A673 (cell line): Measurements from ENCODE around the gene CDA. TPM values are rescaled to one million over a fixed set of nuclear protein-coding genes. Genes with fewer than 3 reads are reported as not detected.

ENCODE experiments used
- BruUV-seq: library from RNA; stranded (reverse); fragments of 400-500 nt; replicated peaks from 2 replicates; lab custom pipeline; 2021; lab: Mats Ljungman, UMichigan
- CTCF ChIA-PET: fragments of 300-600 bp; sonication (Branson Sonifier 250); formaldehyde crosslinking; loops from one replicate; lab custom pipeline; 2022; ENCODE audit warnings: antibody characterized with exemption; lab: Charles Lee
- POLR2A ChIA-PET: fragments of 300-600 bp; sonication (Branson Sonifier 250); formaldehyde crosslinking; loops from one replicate; lab custom pipeline; 2022; ENCODE audit warnings: antibody characterized with exemption; ENCODE audit not compliant: low non-redundant PET; lab: Charles Lee
- DNase-seq: peaks from one replicate; pipeline ENCODE4 v3.0.0-alpha.2; 2015; ENCODE audit warnings: low spot score
- H3K27ac ChIP-seq: fragments of 200-600 bp; sonication (generic); 2 replicates; pipeline ENCODE4 v1.5.1; 2016; ENCODE audit warnings: mixed run types, low read depth, mild to moderate bottlenecking, mixed read lengths, antibody characterized with exemption, low read length; ENCODE audit not compliant: poor library complexity, severe bottlenecking
- H3K27me3 ChIP-seq: fragments of 200-600 bp; sonication (generic); replicated peaks from 2 replicates; pipeline ENCODE4 v1.6.1; 2017; ENCODE audit warnings: mixed run types, low read depth, mild to moderate bottlenecking, mixed read lengths, antibody characterized with exemption, low read length; ENCODE audit not compliant: insufficient read depth, poor library complexity
- H3K36me3 ChIP-seq: fragments of 200-600 bp; sonication (generic); 2 replicates; pipeline ENCODE4 v1.6.1; 2016; ENCODE audit warnings: mixed run types, mild to moderate bottlenecking, mixed read lengths, antibody characterized with exemption, low read length; ENCODE audit not compliant: insufficient read depth, poor library complexity, severe bottlenecking
- H3K4me1 ChIP-seq: fragments of 200-600 bp; sonication (generic); 2 replicates; pipeline ENCODE4 v1.6.1; 2017; ENCODE audit warnings: mixed run types, mild to moderate bottlenecking, mixed read lengths, antibody characterized with exemption, low read length; ENCODE audit not compliant: insufficient read depth, poor library complexity, severe bottlenecking
- H3K4me3 ChIP-seq: fragments of 200-600 bp; sonication (generic); 2 replicates; pipeline ENCODE4 v1.5.1; 2016; ENCODE audit warnings: low read depth, mixed run types, mild to moderate bottlenecking, mixed read lengths, low read length; ENCODE audit not compliant: poor library complexity, severe bottlenecking
- H3K9me3 ChIP-seq: fragments of 200-600 bp; sonication (generic); 2 replicates; pipeline ENCODE4 v1.6.1; 2016; ENCODE audit warnings: mixed run types, low read depth, mild to moderate bottlenecking, mixed read lengths, antibody characterized with exemption, low read length; ENCODE audit not compliant: poor library complexity, severe bottlenecking
- CTCF ChIP-seq: fragments of 300-800, 200-600 bp; sonication (generic); conservative IDR thresholded peaks from 2 replicates; pipeline ENCODE4 v1.5.1; 2017; ENCODE audit warnings: low read depth, mild to moderate bottlenecking, antibody characterized with exemption, low read length, moderate library complexity, mixed read lengths
- EZH2 ChIP-seq: fragments of 200-600 bp; sonication (generic); IDR thresholded peaks from 2 replicates; pipeline ENCODE4 v1.6.1; 2017; ENCODE audit warnings: borderline replicate concordance, low read depth, mild to moderate bottlenecking, mixed read lengths, antibody characterized with exemption, low read length; ENCODE audit not compliant: poor library complexity, severe bottlenecking
- intact Hi-C: fragments of 100-400 bp; cut with micrococcal nuclease; formaldehyde crosslinking; loops from one replicate; pipeline ENCODE4 v1.10.0; 2022; ENCODE audit not compliant: unreplicated experiment
- total RNA-seq: library from RNA; stranded (reverse); gene quantifications from 2 replicates; pipeline ENCODE4 v1.2.3, GENCODE V29; 2021

CDA gene
- total RNA-seq, 1 experiment from 2014 or later, result not detected

GRCh38 chr1:20560966-20561365, 27.9 kb upstream of the CDA start:
- no peaks in the 10 kb centered on the region for H3K4me1 ChIP-seq
- H3K9me3 ChIP-seq, result no peaks in the 10 kb centered on the region
- no TSS peak for BruUV-seq
- peaks cover 26% of the 10 kb centered on the region for H3K27me3 ChIP-seq
- H3K4me3 ChIP-seq, result no peak overlapping the region
- POLR2A ChIA-PET, result no interaction called here
- intact Hi-C loops, result no loop called here
- H3K27ac ChIP-seq, result no peak overlapping the region
- CTCF ChIA-PET, result no interaction called here
- TF ChIP-seq CTCF (no peak), EZH2 (no peak)
- no peak for DNase-seq
- no peaks in the 10 kb centered on the region for H3K36me3 ChIP-seq

DNA sequence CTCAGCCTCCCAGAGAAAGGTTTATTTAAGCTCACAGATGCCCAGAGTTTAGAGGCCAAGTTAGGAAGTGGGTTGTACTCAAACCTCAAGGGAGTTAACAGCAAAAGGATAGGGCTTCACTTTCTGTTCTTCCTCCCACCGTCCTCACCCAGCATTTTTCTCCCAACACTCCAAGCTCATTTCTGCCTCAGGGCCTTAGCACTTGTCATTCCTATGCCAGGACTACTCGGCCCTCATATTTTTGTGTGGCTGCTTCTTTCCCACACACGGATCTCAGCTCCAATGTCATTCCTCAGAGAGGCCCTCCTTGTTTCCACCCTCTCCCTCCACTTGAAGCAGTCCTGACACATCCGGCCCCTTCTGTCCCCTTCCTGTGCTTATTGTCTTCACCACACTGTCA, 23.7 kb upstream of the CDA start:
- no peak for DNase-seq
- Histone ChIP-seq H3K9me3 (no peaks in the 10 kb centered on the region), H3K27me3 (peaks cover 7% of the 10 kb centered on the region), H3K4me3 (no peak overlapping the region), H3K27ac (no peak overlapping the region), H3K4me1 (no peaks in the 10 kb centered on the region), H3K36me3 (no peaks in the 10 kb centered on the region)
- TF ChIP-seq EZH2, result no peak
- no peak for TF ChIP-seq CTCF
- ChIA-PET POLR2A (interaction anchor here (0.6 kb wide), 1 partner anchor 22 kb away, joined by 3 read pairs; no protein-coding TSS in a partner anchor), CTCF (interaction anchor here (0.6 kb wide), 1 partner anchor 768 kb away, joined by 3 read pairs; no protein-coding TSS in a partner anchor)
- intact Hi-C loops, result no loop called here
- no TSS peak for BruUV-seq

DNA sequence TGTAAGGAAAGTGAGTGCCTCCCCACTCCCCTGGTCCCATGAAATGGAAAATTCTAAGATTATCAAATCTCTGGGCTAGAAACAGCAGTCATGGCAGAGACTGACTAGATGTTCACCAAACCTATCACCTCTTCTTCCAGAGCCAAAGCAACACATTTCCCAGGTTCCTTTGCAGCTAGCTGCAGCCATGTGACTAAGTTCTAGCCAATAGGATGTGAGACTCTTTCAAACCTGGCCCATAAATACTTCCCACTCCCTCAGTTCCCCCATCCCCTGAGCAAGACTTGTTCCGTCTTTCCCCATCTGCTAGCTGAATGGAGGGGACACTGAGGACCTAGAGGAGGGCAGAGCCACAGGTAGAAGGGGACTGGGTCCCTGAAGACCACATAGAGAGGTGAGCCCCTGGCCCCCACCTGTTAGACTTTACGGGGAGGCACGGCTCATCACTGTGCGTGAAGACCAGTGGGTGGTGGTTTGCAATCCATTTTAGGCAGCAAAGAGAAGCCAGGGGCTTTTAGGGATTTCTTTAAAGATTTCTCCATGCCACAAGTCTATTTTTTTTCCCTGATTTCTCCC, 19.3 kb upstream of the CDA start:
- no TSS peak for BruUV-seq
- POLR2A ChIA-PET, result no interaction called here
- no peak overlapping the region for H3K4me3 ChIP-seq
- CTCF ChIA-PET, result no interaction called here
- no peak for DNase-seq
- no peaks in the 10 kb centered on the region for H3K9me3 ChIP-seq
- H3K27ac ChIP-seq, result no peak overlapping the region
- no peaks in the 10 kb centered on the region for H3K36me3 ChIP-seq
- H3K27me3 ChIP-seq, result peaks cover 4% of the 10 kb centered on the region
- intact Hi-C loops, result no loop called here
- no peaks in the 10 kb centered on the region for H3K4me1 ChIP-seq
- TF ChIP-seq CTCF (no peak), EZH2 (no peak)
